Epithelial cell of esophagus (primary cell): ENCODE measurements around the gene YAP1.

Experiments used
- DNase-seq: peaks from one replicate; pipeline ENCODE4 v3.0.0; 2010; ENCODE audit warnings: low read depth
- H3K4me3 ChIP-seq: 2 replicates; pipeline ENCODE4 v1.5.1; 2011; ENCODE audit warnings: mild to moderate bottlenecking, low read length, control low read depth
- TF ChIP-seq, protein P1 (sequence below): IDR thresholded peaks from 2 replicates; pipeline ENCODE4 v1.5.1; 2011; ENCODE audit warnings: low read depth, mild to moderate bottlenecking, low read length, control low read depth, inconsistent platforms; ENCODE audit not compliant: insufficient read depth; ENCODE audit errors: missing control alignments

YAP1 gene

DNA sequence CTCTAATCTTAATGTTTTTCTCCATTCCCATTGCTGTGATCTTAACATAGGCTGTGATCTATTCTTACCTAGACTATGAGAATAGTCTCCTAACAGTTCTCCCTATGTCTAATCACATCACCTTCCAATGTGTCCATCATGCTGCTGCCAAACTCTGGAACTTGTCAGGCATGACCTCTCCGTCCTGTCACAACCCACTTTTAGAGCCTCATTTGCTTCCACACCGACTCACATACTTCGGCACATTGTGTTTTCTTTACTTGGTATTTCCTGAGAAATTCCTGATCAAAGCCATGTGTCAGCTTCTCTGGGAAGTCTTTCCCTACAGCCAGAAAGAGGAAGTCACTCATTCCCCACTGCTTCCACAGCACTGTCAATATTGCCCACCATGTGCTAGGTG lies 166.5 kb downstream of the YAP1 start:
- no peak overlapping the region for H3K4me3 ChIP-seq
- DNase-seq: no peak
- TF ChIP-seq, protein P1, sequence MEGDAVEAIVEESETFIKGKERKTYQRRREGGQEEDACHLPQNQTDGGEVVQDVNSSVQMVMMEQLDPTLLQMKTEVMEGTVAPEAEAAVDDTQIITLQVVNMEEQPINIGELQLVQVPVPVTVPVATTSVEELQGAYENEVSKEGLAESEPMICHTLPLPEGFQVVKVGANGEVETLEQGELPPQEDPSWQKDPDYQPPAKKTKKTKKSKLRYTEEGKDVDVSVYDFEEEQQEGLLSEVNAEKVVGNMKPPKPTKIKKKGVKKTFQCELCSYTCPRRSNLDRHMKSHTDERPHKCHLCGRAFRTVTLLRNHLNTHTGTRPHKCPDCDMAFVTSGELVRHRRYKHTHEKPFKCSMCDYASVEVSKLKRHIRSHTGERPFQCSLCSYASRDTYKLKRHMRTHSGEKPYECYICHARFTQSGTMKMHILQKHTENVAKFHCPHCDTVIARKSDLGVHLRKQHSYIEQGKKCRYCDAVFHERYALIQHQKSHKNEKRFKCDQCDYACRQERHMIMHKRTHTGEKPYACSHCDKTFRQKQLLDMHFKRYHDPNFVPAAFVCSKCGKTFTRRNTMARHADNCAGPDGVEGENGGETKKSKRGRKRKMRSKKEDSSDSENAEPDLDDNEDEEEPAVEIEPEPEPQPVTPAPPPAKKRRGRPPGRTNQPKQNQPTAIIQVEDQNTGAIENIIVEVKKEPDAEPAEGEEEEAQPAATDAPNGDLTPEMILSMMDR: no peak

DNA sequence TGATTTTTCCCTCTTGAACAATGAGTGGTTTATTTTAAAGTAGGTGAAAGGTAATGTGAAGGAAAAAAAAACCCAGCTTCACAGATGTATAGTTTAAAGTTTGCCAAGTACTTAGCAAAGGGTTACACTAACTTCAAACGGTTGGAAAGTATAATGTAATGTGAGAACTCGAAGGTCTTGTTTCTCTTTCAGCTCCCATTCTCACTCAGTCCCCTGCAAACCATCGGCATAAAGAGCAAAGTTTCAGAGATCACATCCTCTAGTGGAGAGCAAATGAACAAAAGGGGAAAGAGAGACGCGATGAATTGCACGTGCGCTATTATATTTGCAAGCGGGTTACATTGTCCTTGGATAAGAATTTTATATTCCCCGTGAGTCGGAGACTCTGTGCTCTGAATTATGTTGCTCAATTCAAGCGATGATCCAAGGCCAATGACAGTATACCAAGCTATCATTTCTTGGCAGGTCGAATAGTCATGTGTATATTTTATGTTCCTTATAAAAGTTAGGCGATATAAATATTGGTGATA lies 169.5 kb downstream of the YAP1 start:
- H3K4me3 ChIP-seq: peak overlapping the region; percentile 3
- DNase-seq: peak; percentile 43
- TF ChIP-seq, protein P1: no peak

DNA sequence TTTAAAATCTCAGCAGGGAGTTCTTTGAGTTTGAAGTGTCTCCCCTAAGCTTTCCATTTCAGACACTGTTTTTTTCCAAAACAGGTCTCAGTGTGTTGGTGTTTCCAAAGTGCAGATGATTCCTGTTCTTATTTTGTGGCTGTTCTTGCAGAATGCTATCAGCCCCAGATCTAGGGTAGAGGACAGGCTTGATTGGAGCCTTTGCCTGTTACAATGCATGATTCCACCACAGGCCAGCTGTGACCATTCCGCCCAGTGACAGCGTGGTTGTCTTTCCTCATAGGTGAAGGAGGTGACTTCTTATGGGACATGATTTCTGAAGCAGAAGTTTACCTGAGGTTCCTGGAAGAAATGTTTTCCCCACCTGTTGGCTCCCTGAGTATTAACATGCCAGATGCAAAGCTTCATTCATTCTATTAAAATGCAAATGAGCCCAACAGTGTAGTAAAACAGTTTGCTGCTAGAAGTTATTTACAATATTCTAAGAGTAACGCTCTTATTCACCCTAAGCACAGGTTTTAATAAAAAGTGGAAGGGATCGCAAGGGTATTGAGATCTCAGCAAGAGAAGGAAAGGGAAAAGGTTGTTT lies 170.1 kb downstream of the YAP1 start:
- TF ChIP-seq, protein P1: no peak
- H3K4me3 ChIP-seq: no peak overlapping the region
- no peak for DNase-seq
